Retinal pigment epithelial cell (primary cell): ENCODE results near the gene VAMP1.

Source experiments
- DNase-seq: peaks from one replicate; pipeline ENCODE4 v3.0.0-alpha.2; 2010; ENCODE audit warnings: low read depth
- H3K4me3 ChIP-seq: 2 replicates; pipeline ENCODE4 v1.5.1; 2011; ENCODE audit warnings: mild to moderate bottlenecking, low read length, control low read depth, moderate library complexity
- TF ChIP-seq, protein P1 (sequence below): conservative IDR thresholded peaks from 2 replicates; pipeline ENCODE4 v1.5.1; 2011; ENCODE audit warnings: low read depth, low read length, control low read depth, inconsistent platforms

Gene VAMP1

DNA sequence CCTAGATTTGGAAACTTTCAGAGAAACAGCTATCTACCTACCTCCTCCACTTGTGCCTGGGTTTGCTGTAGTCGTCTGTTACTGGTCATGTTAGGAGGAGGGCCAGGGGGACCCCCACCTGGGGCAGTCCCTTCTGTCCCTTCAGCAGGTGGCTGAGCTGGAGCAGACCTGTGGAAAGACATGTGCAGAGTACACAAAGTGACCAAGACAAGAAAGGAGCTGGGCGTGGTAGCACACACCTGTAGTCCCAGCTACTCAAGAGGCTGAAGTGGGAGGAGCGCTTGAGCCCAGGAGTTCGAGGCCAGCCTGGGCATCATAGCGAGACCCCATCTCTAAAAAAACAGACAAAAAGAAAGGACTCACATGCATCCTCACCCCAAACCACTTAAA lies 4.3 kb downstream of the VAMP1 start:
- H3K4me3 ChIP-seq = no peak overlapping the region
- TF ChIP-seq, protein P1, sequence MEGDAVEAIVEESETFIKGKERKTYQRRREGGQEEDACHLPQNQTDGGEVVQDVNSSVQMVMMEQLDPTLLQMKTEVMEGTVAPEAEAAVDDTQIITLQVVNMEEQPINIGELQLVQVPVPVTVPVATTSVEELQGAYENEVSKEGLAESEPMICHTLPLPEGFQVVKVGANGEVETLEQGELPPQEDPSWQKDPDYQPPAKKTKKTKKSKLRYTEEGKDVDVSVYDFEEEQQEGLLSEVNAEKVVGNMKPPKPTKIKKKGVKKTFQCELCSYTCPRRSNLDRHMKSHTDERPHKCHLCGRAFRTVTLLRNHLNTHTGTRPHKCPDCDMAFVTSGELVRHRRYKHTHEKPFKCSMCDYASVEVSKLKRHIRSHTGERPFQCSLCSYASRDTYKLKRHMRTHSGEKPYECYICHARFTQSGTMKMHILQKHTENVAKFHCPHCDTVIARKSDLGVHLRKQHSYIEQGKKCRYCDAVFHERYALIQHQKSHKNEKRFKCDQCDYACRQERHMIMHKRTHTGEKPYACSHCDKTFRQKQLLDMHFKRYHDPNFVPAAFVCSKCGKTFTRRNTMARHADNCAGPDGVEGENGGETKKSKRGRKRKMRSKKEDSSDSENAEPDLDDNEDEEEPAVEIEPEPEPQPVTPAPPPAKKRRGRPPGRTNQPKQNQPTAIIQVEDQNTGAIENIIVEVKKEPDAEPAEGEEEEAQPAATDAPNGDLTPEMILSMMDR = no peak
- no peak for DNase-seq

DNA sequence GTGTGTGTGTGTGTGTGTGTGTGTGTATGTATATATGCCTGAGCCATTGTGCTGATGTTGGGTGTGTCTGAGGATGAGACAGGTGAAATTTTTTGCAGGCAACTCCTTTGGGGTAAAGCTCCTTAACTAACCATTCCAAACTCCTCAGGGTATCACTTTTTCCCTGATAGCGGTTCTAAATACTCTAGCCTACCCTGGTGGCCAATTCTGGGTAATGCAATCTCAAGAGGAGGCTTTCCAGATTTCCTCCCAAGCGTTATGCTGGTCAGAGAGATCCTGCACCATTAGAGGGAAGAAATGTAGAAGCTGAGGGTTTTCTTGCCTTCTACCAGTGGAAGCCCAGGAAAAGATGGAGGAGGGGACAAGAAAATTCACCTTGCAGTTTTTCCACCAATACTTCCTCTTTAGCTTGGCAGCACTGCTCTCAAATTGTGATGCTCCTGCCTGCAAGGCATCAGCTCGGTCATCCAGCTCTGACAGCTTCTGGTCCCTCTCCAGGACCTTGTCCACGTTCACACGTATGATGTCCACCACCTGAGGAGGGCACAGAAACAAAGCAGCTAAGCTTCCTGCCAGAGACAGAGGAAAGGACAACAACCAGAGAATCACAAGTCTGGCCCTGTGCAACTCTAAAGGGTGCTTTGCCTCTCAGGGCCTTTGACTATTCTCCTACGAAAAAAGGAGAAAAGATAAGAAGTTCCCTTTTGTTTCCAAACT lies 4.9 kb downstream of the VAMP1 start:
- TF ChIP-seq, protein P1 = peak; percentile 98
- no peak for DNase-seq

DNA sequence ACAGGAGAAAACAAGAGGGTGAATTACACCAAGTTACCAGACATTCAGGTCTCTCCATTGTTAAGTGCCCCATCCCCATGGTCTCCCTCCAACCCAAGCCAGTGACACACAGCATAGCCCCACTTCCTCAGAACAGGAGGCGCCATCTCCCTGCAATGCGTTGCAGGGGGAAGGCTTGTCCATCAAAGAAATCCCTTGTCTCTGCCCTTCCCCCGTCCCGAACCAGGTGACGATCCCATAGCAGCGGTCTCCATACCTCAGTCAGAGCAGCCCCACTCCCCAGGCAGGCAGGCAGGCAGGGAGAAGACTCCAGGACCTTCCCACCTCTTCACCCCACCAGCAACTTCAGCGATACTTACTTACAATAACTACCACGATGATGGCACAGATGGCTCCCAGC lies 5.9 kb downstream of the VAMP1 start:
- no peak for DNase-seq
- H3K4me3 ChIP-seq = no peak overlapping the region
- TF ChIP-seq, protein P1 = no peak

More for the DNA sequence above, 4.9 kb downstream of the VAMP1 start:
- no peak overlapping the region for H3K4me3 ChIP-seq

DNA sequence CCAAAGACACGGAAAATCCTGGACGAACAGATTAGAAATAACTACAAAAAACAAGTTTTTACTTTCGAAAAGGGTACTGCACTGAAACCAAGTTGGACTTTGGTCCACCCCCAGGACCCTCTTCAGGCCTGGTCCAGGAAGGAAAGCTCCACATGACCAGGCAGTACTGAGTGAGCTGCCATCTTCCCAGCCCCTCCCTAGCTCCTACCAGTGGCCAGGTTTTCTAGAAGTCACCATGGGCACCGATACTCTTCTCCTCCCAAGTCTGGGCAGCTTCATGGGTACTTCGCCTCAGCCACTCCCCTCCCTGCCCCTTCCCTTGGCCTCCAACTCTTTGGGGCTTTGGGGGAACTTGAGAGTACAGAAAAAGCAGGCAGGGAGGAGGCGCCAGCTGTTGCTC lies 6.6 kb downstream of the VAMP1 start:
- H3K4me3 ChIP-seq = no peak overlapping the region

DNA sequence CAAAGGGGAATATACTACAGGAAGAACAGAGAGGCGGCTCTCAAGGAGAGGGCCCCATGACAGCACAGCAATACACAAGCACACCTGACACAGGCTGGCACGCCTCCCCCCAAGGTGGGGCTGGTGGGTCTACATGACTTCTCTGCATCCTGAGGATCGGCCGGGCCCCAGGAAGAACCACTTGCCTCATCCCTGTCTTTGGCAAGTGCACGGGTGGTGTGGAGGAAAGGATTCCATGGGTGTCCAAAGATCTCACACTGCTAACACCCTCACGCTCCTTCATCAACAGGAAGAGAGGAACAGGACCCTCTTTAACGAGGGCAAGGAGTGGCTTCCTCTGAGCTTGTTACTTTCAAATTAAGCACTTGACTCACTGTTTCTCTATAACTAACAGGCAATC lies 7.3 kb downstream of the VAMP1 start:
- TF ChIP-seq, protein P1 = no peak
- no peak overlapping the region for H3K4me3 ChIP-seq
- DNase-seq = no peak

More for the DNA sequence above, 6.6 kb downstream of the VAMP1 start:
- TF ChIP-seq, protein P1 = no peak
- no peak for DNase-seq

DNA sequence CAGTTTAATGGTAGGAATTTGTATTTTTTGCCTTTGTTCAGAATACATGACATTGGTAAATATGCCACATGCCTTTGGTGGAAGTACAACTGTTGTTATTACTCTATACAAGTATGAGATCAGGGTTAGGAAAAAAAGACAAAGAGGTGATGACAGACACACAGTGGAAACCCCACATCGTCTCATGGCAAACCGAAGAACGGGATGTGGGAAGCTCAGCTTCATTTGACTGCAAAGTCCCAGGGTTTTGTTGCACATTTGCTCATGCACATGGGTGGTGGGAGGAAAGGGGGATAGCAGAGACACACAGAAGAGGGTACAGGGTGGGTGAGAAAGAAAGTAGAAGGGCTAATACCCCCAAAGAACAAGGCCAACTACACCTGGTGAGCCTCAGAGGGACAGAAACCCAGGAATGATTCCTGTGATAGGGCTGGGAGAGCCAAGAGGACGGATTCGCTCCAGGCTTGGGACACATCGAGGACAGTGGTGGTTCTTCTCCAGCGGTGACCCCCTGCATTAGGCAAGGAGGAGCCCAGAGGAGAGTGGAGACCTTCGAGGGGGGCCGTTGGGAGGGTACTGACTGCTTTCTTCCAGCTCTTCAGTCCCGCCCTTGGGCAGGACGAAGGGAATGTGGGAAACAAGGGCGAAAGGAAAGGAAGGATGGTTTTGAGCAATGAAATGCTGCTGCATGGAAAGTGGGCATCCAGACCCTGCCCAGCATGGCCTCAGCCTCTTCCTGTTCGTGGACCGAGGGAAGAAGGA lies 8.1 kb downstream of the VAMP1 start:
- TF ChIP-seq, protein P1 = no peak
- no peak overlapping the region for H3K4me3 ChIP-seq
- no peak for DNase-seq
